GM12873 (cell line): ENCODE measurements around the gene LBH.

Source experiments
- CTCF ChIP-seq: IDR thresholded peaks from 2 replicates; pipeline ENCODE4 v1.5.1; 2012; ENCODE audit warnings: low read depth, mild to moderate bottlenecking, moderate library complexity, low read length, control low read depth; ENCODE audit not compliant: insufficient read depth; ENCODE audit errors: missing control alignments

Gene LBH

DNA sequence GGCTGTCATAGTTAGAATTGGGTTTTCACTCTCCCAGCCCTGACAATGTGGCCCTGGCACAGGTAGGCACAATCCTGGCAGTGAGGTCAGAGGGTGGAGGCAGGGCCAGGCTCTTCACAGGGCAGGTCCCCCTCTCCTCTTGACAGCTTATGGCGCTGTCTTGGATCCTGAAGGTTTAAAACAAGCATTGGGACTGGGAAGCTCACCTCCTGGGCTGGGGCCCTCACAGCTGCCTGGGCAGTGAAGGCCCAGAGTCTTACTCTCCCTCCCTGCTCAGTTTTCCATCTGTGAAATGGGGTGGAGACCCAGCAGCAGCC is 23.3 kb downstream of the LBH start:
- TF ChIP-seq CTCF, result no peak

GRCh38 chr2:30255026-30255425 is 23.7 kb downstream of the LBH start:
- TF ChIP-seq CTCF, result no peak

DNA sequence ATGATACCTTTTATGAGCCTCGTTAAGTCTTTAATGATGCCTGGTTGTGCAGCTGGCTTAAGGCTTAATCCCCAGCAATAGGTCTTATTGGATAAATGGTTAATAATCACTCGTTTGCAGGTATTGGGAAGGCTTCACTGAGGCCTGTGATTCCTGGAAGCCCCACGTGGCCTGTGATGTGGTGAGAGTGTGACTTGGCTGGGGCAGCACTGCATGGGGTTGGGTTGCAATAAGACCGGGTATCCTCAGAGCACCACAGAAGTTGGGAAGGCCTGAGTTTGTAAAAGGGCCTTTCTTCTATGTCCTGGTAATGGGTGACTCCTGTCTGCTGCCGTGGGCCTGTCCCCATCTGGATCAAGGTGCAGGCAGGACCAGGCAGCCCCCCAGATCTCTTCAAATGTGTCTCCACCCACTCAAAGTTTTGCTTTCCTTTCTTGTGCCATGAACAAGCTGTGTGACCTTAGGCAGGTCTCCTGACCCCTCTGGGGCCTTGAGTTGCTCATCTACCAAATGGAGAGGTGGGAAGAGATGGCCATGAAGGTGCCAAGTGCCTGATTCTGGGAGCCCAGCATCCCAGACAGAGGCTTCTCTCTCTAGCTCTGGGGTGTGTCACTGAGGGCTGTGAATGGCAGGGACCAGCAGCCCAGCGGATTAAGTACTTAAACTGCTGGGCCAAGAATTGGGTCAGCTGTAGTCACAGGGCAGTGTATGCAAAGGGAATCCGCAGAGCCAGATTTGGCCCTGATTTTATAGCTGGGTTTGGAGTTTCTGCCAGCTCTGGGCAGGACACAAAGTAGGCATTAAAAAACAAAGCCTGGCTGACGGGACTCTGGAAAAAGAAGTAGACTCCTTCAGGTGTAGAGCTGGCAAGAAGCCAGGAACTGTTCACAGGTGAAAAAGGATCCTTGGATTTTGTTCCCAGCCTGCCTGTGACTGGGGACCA is 24.4 kb downstream of the LBH start:
- TF ChIP-seq CTCF, result no peak

- no peak for TF ChIP-seq CTCF
These were observed 26.2 kb downstream of the LBH start for GRCh38 chr2:30257266-30258214.

- no peak for TF ChIP-seq CTCF
These were observed 27.7 kb downstream of the LBH start for GRCh38 chr2:30259071-30259470.

- no peak for TF ChIP-seq CTCF
These were observed 28.7 kb downstream of the LBH start for GRCh38 chr2:30259827-30260679.
